Right lobe of liver (tissue), 4 donors: ENCODE results near the gene SLC10A1.

Experiments used
- CTCF ChIP-seq, 4 donors: fragments of 200-600 bp in 3 of 4; fragments of 450-650 bp in 1 of 4; IDR thresholded peaks; one replicate each; pipeline versions ENCODE4 v1.5.1 to v1.8.0; 2016 to 2022; ENCODE audit warnings: antibody characterized with exemption in 4 of 4, mild to moderate bottlenecking in 2 of 4
- POLR2A ChIP-seq: fragments of 450-650 bp; IDR thresholded peaks from one replicate; pipeline ENCODE4 v1.6.1; 2017; ENCODE audit warnings: antibody characterized with exemption, mild to moderate bottlenecking
- donor health status: DM: no; HTN: no; CAD: no.
- donor health status: DM: no; HTN: no; CAD: no.
- donor health status: DM: no; HTN: yes; CAD: no.

DNA sequence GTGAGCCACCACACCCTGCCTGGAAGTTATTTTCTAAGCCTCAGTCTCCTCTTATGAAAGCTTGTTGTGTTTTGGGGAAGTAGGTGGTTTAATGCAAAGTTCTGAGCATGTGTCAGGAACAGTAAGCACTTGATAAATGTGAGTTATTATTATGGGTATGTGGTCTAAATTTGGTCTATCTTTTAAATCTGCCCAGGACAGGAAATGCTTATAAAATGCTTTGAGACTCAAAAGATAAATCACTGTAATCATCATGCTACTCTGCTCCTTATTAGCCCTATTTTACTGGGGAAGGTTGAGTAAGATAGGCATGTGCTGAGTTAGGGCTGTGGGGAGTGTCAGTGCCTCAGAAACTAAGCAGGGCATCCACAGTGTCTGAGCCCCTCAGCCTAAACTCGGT lies 43.2 kb downstream of the SLC10A1 start:
- TF ChIP-seq POLR2A = no peak
- no peak for TF ChIP-seq CTCF (IDR thresholded peaks at IDR 0.05)
